Trophoblast cell (in vitro differentiated cells and primary cell): ENCODE results near the gene ENTPD1.

ENCODE experiments used
- DNase-seq, 2 donors: peaks; one replicate each; pipeline ENCODE4 v3.0.0-alpha.2; 2016
- H2AFZ ChIP-seq: 2 replicates; pipeline ENCODE4 v1.6.1; 2013; ENCODE audit warnings: low read length, moderate library complexity, mild to moderate bottlenecking; ENCODE audit not compliant: insufficient read depth, poor library complexity
- H2AK5ac ChIP-seq: 2 replicates; pipeline ENCODE4 v1.6.1; 2013; ENCODE audit warnings: mild to moderate bottlenecking, low read length
- H2BK120ac ChIP-seq: 2 replicates; pipeline ENCODE4 v1.6.1; 2013; ENCODE audit warnings: low read length, mild to moderate bottlenecking, moderate library complexity; ENCODE audit not compliant: insufficient read depth, poor library complexity
- H2BK12ac ChIP-seq: 2 replicates; pipeline ENCODE4 v1.6.1; 2013; ENCODE audit warnings: mild to moderate bottlenecking, low read length, moderate library complexity
- H2BK5ac ChIP-seq: 2 replicates; pipeline ENCODE4 v1.6.1; 2013; ENCODE audit warnings: low read length, low read depth, moderate library complexity, mild to moderate bottlenecking; ENCODE audit not compliant: poor library complexity
- H3K14ac ChIP-seq: 2 replicates; pipeline ENCODE4 v1.6.1; 2013; ENCODE audit warnings: mild to moderate bottlenecking, low read length
- H3K18ac ChIP-seq: 2 replicates; pipeline ENCODE4 v1.6.1; 2013; ENCODE audit warnings: mild to moderate bottlenecking, low read length
- H3K23ac ChIP-seq: 2 replicates; pipeline ENCODE4 v1.6.1; 2013; ENCODE audit warnings: low read length
- H3K27ac ChIP-seq: 2 replicates; pipeline ENCODE4 v1.5.1; 2013; ENCODE audit warnings: low read depth, mild to moderate bottlenecking, inconsistent platforms, low read length, moderate library complexity
- H3K27me3 ChIP-seq: 2 replicates; pipeline ENCODE4 v1.6.1; 2013; ENCODE audit warnings: inconsistent platforms, mild to moderate bottlenecking, low read length, moderate library complexity; ENCODE audit not compliant: insufficient read depth
- H3K36me3 ChIP-seq, 2 experiments: 1 replicate in 1 of 2; 2 replicates in 1 of 2; pipeline ENCODE4 v1.6.1; 2013; ENCODE audit warnings: low read length in 2 of 2, mild to moderate bottlenecking in 2 of 2, moderate library complexity in 1 of 2; ENCODE audit not compliant: insufficient read depth in 2 of 2, control insufficient read depth in 1 of 2
- H3K4ac ChIP-seq: 2 replicates; pipeline ENCODE4 v1.6.1; 2013; ENCODE audit warnings: low read depth, mild to moderate bottlenecking, low read length, moderate library complexity
- H3K4me1 ChIP-seq, 2 experiments: 1 replicate in 1 of 2; 2 replicates in 1 of 2; pipeline ENCODE4 v1.6.1; 2013; ENCODE audit warnings: low read length in 2 of 2, mild to moderate bottlenecking in 2 of 2, moderate library complexity in 1 of 2; ENCODE audit not compliant: insufficient read depth in 2 of 2, control insufficient read depth in 1 of 2
- H3K4me2 ChIP-seq: 2 replicates; pipeline ENCODE4 v1.6.1; 2013; ENCODE audit warnings: inconsistent platforms, mild to moderate bottlenecking, low read length, moderate library complexity
- H3K4me3 ChIP-seq: 2 replicates; pipeline ENCODE4 v1.5.1; 2013; ENCODE audit warnings: mild to moderate bottlenecking, low read depth, low read length, inconsistent platforms
- H3K79me1 ChIP-seq: one replicate; pipeline ENCODE4 v1.6.1; 2013; ENCODE audit warnings: low read length
- H3K79me2 ChIP-seq: 2 replicates; pipeline ENCODE4 v1.6.1; 2013; ENCODE audit warnings: low read length, mild to moderate bottlenecking; ENCODE audit not compliant: control insufficient read depth, insufficient read depth, poor library complexity
- H3K9ac ChIP-seq: 2 replicates; pipeline ENCODE4 v1.6.1; 2013; ENCODE audit warnings: mild to moderate bottlenecking, low read length
- H3K9me3 ChIP-seq: 2 replicates; pipeline ENCODE4 v1.6.1; 2013; ENCODE audit warnings: low read depth, mild to moderate bottlenecking, control low read depth, inconsistent platforms, low read length; ENCODE audit not compliant: insufficient read depth
- H4K12ac ChIP-seq: 2 replicates; pipeline ENCODE4 v1.6.1; 2013; ENCODE audit warnings: low read depth, mild to moderate bottlenecking, low read length, moderate library complexity
- H4K8ac ChIP-seq: 2 replicates; pipeline ENCODE4 v1.6.1; 2013; ENCODE audit warnings: low read depth, mild to moderate bottlenecking, low read length, moderate library complexity
- H4K91ac ChIP-seq: one replicate; pipeline ENCODE4 v1.6.1; 2013; ENCODE audit warnings: low read depth, mild to moderate bottlenecking, low read length, moderate library complexity
- WGBS: extraction: QIAGEN DNeasy Blood & Tissue Kit; methylation state at CpG from one replicate; pipeline ENCODE4 v1.1.7; 2013; ENCODE audit warnings: missing lambda C conversion rate; ENCODE audit not compliant: insufficient read length, insufficient coverage; ENCODE audit errors: extremely low coverage; 5-methylcytosine and 5-hydroxymethylcytosine counted together

Gene ENTPD1

DNA sequence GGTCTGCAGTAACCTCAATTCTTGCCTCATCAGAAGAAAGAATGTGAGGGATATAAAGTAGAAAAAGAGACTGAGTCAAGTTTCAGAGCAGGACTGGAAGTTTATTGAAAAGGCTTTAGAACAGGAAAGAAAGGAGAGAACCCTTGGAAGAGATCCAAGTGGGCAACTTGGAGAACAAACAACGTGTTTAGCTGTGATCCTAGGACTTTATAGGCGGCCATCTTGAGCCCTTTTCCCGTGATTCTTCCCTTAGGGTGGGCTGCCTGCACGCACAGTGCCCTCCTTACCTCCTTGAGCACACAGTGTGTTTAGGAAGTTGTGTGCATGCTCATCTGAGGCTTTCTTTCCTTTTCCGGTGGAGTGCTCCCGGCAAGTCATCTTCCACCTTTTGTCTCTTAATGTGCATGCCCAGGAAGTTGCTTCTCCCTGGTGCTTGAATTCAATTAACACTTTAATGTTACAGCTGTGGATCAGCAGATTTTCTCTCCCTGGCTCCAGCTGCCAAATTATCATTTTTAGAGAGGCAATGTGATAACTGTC lies 59.8 kb downstream of the ENTPD1 start:
- Histone ChIP-seq H3K27me3 (no peaks in the 10 kb centered on the region), H3K4me1 (peaks cover 6 to 18% of the 10 kb centered on the region in 2 experiments), H3K9ac (no peak overlapping the region), H2AK5ac (no peak overlapping the region), H4K8ac (no peak overlapping the region), H3K23ac (no peak overlapping the region), H2BK12ac (no peak overlapping the region), H3K79me1 (peaks cover 5% of the 10 kb centered on the region), H3K79me2 (no peaks in the 10 kb centered on the region), H3K4ac (no peak overlapping the region), H3K4me3 (no peak overlapping the region), H2AFZ (no peak overlapping the region), H3K18ac (no peak overlapping the region), H2BK120ac (no peak overlapping the region), H4K12ac (no peak overlapping the region), H3K27ac (no peak overlapping the region), H3K36me3 (no peaks in the 10 kb centered on the region), H4K91ac (no peak overlapping the region), H2BK5ac (no peak overlapping the region), H3K9me3 (peaks cover 3% of the 10 kb centered on the region), H3K14ac (no peak overlapping the region), H3K4me2 (no peak overlapping the region)
- WGBS, result no CpG with 5 or more reads among the region's 6 CpGs
- no peak for DNase-seq

DNA sequence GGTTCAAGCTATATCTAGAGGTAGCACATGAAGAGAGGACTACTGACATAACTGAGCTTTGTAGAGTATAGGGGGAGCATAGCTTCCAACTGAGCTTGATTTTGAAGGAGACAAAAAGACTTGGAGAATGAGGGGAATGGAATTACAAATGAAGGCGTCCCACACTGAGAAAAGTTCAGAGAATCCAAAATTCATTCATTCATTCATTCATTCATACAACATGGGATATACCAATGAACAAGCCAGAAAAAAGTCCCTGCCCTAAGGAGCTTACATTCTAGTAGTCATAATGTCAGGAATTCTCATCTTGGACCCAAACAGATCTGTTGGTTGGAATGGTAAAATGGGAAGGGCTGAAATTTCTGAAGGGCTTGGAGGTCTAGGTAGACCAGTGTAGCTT lies 62.0 kb downstream of the ENTPD1 start:
- Histone ChIP-seq H3K4me3 (no peak overlapping the region), H4K8ac (no peak overlapping the region), H3K4ac (no peak overlapping the region), H2AFZ (no peak overlapping the region), H2BK12ac (peak overlapping the region; percentile 83), H4K12ac (no peak overlapping the region), H3K36me3 (no peaks in the 10 kb centered on the region), H3K27me3 (no peaks in the 10 kb centered on the region), H3K9ac (no peak overlapping the region), H3K4me1 (peaks cover 6 to 18% of the 10 kb centered on the region in 2 experiments), H3K14ac (no peak overlapping the region), H2BK5ac (no peak overlapping the region), H3K27ac (no peak overlapping the region), H3K4me2 (no peak overlapping the region), H3K18ac (no peak overlapping the region), H3K9me3 (no peaks in the 10 kb centered on the region), H4K91ac (no peak overlapping the region), H3K79me2 (no peaks in the 10 kb centered on the region), H2AK5ac (peak overlapping the region; percentile 56), H3K79me1 (peaks cover 5% of the 10 kb centered on the region), H3K23ac (no peak overlapping the region), H2BK120ac (peak overlapping the region; percentile 36)
- no CpG with 5 or more reads among the region's 1 CpG for WGBS
- DNase-seq, result no peak

DNA sequence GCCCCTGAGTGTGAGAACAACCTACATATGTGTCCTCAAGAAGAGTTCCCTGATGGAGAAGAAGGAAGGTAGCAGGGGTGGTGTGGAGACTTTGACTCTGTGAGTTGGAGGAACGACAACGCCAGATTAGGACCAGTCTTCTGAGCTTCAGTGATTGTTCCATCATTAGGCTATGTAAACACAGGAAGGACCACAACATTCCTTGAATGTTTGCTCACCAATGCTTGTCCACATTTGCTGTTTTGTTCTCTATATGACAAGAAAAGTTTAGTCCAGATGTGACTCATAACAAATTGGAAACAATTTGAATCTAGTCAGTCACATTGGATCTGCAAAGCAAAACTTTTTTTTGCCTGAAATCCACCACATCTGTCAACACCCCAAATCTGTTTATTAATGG lies 62.7 kb downstream of the ENTPD1 start:
- Histone ChIP-seq H3K14ac (no peak overlapping the region), H3K36me3 (no peaks in the 10 kb centered on the region), H4K91ac (no peak overlapping the region), H3K4me2 (no peak overlapping the region), H3K4ac (no peak overlapping the region), H2BK120ac (peak overlapping the region; percentile 36), H3K18ac (no peak overlapping the region), H2BK12ac (peak overlapping the region; percentile 43), H2BK5ac (no peak overlapping the region), H3K4me1 (peaks cover 6 to 15% of the 10 kb centered on the region in 2 experiments), H3K9ac (no peak overlapping the region), H4K12ac (no peak overlapping the region), H3K27ac (no peak overlapping the region), H3K79me2 (no peaks in the 10 kb centered on the region), H2AK5ac (no peak overlapping the region), H3K27me3 (no peaks in the 10 kb centered on the region), H4K8ac (no peak overlapping the region), H2AFZ (no peak overlapping the region), H3K23ac (no peak overlapping the region), H3K4me3 (no peak overlapping the region), H3K79me1 (peaks cover 5% of the 10 kb centered on the region), H3K9me3 (no peaks in the 10 kb centered on the region)
- DNase-seq, result no peak
- no CpG with 5 or more reads among the region's 2 CpGs for WGBS

DNA sequence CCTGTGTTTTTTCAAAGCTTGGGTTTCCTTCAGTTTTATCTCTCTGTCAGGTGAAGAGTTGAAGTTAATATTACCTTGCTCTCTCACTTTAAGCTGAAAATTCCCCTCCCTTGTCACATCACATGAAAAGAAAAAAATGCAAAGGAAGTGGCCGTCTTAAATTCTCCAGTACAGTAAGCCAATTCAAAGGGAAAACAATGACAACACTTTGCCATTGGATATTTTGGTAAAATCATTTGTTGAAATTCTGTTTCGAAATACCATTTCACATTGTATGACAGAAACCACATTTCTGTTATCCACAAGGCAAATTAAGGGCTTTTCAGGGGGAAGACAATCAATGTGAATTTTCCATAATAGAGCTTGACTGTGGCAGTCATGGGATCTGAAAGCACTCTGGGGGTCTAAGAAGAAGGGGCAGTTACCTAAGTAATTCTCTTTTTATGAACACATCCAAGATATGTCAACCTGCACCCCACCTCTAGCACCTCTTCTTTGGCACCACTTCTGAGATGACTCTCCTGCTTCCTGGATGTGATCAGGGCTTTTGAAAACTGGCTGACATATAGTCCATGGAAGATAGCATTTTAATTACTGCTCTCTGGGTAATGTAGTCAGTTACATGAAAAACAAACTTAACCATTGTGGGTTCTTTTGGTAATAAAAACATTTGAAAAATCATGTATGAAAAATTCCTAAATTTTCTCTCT lies 63.8 kb downstream of the ENTPD1 start:
- H2AK5ac ChIP-seq, result no peak overlapping the region
- H4K12ac ChIP-seq, result no peak overlapping the region
- H3K9ac ChIP-seq, result no peak overlapping the region
- H2AFZ ChIP-seq, result no peak overlapping the region
- H3K27ac ChIP-seq, result no peak overlapping the region
- WGBS, result no CpG with 5 or more reads among the region's 2 CpGs
- H3K4me1 ChIP-seq, result peaks cover 6 to 11% of the 10 kb centered on the region in 2 experiments
- H3K23ac ChIP-seq, result no peak overlapping the region
- H4K8ac ChIP-seq, result no peak overlapping the region
- no peak overlapping the region for H2BK12ac ChIP-seq
- H2BK5ac ChIP-seq, result no peak overlapping the region
- no peaks in the 10 kb centered on the region for H3K27me3 ChIP-seq
- DNase-seq, result no peak
- peak overlapping the region; percentile 21 for H4K91ac ChIP-seq
- no peaks in the 10 kb centered on the region for H3K79me2 ChIP-seq
- no peak overlapping the region for H3K18ac ChIP-seq
- H3K79me1 ChIP-seq, result peaks cover 5% of the 10 kb centered on the region
- no peak overlapping the region for H3K4me2 ChIP-seq
- H3K9me3 ChIP-seq, result no peaks in the 10 kb centered on the region
- H2BK120ac ChIP-seq, result no peak overlapping the region
- no peak overlapping the region for H3K4ac ChIP-seq
- no peak overlapping the region for H3K14ac ChIP-seq
- H3K4me3 ChIP-seq, result no peak overlapping the region
- no peaks in the 10 kb centered on the region for H3K36me3 ChIP-seq
